ENCODE data around the gene RBBP8NL. TPM values are rescaled to one million over a fixed set of nuclear protein-coding genes. Genes with fewer than 3 reads are reported as not detected.

The RBBP8NL gene, protein sequence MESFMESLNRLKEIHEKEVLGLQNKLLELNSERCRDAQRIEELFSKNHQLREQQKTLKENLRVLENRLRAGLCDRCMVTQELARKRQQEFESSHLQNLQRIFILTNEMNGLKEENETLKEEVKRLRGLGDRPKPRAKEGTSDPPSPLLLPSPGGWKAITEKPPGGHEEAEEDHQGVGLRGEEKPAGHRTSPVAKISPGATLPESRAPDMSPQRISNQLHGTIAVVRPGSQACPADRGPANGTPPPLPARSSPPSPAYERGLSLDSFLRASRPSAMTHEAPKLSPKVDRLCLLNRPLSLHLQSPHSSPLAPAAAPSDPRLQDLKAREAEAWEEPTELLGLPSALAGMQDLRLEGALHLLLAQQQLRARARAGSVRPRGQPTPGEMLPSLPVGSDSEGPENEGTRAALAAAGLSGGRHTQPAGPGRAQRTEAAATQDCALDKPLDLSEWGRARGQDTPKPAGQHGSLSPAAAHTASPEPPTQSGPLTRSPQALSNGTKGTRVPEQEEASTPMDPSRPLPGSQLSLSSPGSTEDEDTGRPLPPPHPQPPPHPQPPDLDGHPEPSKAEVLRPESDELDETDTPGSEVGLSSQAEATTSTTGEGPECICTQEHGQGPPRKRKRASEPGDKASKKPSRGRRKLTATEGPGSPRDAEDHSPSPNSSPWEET
- 6.2 and 6.4 TPM in 2 replicates for total RNA-seq (2022)
- Bru-seq, nascent RNA: percentile 35 among the genes with signal in this experiment
- percentile 34 among the genes with signal in this experiment for BruChase-seq, experiment 1, labeled RNA remaining after a 6-hour chase
- percentile 42 among the genes with signal in this experiment for BruChase-seq, experiment 2, labeled RNA remaining after a 2-hour chase
- long read RNA-seq, partial matches to known transcripts: 1 of 5 reads
- long read RNA-seq, other reads (novel, unspliced or antisense): 2 of 5 reads

DNA sequence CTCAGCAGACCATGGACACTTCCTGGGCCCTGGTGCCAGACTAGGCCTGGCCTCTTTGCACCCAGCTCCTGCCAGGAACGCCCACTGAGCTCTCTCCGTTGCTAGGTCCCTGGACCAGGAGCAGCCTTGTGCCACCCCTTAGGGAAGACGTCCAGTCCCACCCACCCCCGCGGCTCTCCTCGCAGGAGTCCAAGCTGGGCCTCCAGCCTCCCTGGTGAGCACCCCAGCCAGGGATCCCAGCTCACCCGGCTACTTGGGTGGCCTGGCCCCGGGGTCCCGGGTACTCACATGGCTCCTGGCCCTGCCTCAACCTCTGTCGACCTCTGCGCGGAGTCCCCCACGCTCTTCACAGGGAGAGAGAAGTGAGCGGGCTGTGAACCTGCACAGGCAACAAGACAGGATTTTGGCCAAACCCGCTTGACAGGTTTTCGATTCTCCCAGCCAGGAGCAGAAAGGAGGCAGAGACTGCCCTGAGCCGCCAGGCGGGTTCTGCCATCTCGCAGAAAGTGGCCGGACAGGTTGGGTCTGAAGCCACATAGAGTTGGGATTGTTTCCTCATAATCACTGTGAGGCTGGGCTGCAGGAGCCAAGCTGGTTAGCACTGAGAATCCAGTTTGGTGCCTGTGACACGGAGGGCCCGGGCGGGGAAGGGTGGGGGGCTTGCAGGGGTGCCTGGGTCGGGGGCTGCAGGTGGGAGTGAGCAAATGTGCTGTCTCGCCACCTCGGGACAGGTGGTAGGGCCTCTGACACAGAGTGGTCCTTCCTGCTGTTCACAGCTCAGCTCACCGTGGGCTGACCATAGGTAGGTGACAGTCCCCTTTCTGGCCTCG is at the start of gene RBBP8NL:
Gene RBBP8NL (minus strand): TSS at position 368 of the 830 bp plus-strand sequence. CDS start 7,892 bp downstream, outside the sequence.
- TF ChIP-seq, protein P1, sequence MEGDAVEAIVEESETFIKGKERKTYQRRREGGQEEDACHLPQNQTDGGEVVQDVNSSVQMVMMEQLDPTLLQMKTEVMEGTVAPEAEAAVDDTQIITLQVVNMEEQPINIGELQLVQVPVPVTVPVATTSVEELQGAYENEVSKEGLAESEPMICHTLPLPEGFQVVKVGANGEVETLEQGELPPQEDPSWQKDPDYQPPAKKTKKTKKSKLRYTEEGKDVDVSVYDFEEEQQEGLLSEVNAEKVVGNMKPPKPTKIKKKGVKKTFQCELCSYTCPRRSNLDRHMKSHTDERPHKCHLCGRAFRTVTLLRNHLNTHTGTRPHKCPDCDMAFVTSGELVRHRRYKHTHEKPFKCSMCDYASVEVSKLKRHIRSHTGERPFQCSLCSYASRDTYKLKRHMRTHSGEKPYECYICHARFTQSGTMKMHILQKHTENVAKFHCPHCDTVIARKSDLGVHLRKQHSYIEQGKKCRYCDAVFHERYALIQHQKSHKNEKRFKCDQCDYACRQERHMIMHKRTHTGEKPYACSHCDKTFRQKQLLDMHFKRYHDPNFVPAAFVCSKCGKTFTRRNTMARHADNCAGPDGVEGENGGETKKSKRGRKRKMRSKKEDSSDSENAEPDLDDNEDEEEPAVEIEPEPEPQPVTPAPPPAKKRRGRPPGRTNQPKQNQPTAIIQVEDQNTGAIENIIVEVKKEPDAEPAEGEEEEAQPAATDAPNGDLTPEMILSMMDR (IDR thresholded peaks at IDR 0.05; ENCODE audit: unreplicated experiment): peak; percentile 69
- peaks cover 24% of the 10 kb centered on the region for H3K36me3 Mint-ChIP-seq (ENCODE audit: insufficient read depth, unreplicated experiment)
- H3K9me3 Mint-ChIP-seq (ENCODE audit: low read depth, unreplicated experiment): no peaks in the 10 kb centered on the region
- peak within 1 kb of the TSS; percentile 89 for H3K27ac Mint-ChIP-seq (ENCODE audit: unreplicated experiment)
- CTCF ChIA-PET: interaction anchor here (0.5 to 3.0 kb wide), 10 partner anchors 9 to 240 kb away, joined by 3 to 11 read pairs (median 4); no protein-coding TSS in a partner anchor
- H3K4me3 Mint-ChIP-seq (ENCODE audit: low read depth, unreplicated experiment): peak within 1 kb of the TSS; percentile 85
- BruUV-seq (replicated peaks): no TSS peak
- peak; percentile 99 for DNase-seq
- intact Hi-C loops (cut with micrococcal nuclease; ENCODE audit: unreplicated experiment): loop anchor here (2.0 kb wide), 1 partner anchor 69 kb away; no protein-coding TSS in a partner anchor
- peaks cover 44% of the 10 kb centered on the region for H3K4me1 Mint-ChIP-seq (ENCODE audit: low read depth, unreplicated experiment)
- peaks cover 14% of the 10 kb centered on the region for H3K27me3 Mint-ChIP-seq (ENCODE audit: unreplicated experiment)

DNA sequence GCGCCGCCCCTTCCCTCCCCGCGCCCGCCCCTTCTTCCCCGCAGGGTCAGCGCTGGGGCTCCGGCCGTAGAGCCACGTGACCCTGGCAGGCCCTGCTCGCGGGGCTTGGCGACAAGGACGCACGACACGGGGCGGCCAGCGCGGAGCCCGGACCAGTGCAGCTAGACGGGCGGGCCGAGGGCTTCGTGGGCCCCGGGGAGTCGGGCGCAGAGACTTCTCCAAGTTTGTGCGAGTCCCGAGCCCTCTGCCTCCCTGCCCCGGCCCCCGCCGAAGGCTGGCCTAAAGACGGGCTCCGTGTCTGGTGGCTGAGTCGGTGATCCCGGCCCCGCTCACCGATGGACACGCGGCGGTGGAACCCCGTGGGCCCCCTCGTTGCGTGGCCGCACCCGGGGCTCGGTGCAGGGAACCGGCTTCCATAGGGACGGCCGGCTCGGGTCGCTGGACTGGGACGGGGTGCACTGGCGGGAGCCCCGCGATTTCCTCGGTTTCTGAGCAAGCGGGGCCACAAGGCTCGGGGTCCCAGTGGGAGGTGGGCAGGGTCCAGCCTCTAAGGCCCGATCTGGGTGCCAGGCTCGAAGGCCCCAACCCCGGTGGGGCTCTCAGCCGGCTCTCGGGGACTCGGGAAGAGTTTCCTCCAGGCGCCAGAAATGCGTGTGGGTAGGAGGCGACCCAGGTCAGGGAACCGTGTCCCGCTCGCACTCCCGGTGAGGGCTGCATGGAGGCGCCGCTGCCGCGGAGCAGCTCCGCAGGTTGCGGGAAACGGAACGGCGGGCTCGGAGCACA is 48.9 kb upstream of the RBBP8NL start:
- peak; percentile 45 for DNase-seq
- TF ChIP-seq, protein P1 (IDR thresholded peaks at IDR 0.05; ENCODE audit: unreplicated experiment): no peak
- Mint-ChIP-seq H3K27ac (ENCODE audit: unreplicated experiment) (no peak overlapping the region), H3K36me3 (ENCODE audit: insufficient read depth, unreplicated experiment) (no peaks in the 10 kb centered on the region), H3K27me3 (ENCODE audit: unreplicated experiment) (peaks cover 68% of the 10 kb centered on the region), H3K4me1 (ENCODE audit: low read depth, unreplicated experiment) (peaks cover 20% of the 10 kb centered on the region), H3K9me3 (ENCODE audit: low read depth, unreplicated experiment) (no peaks in the 10 kb centered on the region), H3K4me3 (ENCODE audit: low read depth, unreplicated experiment) (peak overlapping the region; percentile 29)
- BruUV-seq (replicated peaks): no TSS peak
- CTCF ChIA-PET: no interaction called here
- intact Hi-C loops (cut with micrococcal nuclease; ENCODE audit: unreplicated experiment): no loop called here

DNA sequence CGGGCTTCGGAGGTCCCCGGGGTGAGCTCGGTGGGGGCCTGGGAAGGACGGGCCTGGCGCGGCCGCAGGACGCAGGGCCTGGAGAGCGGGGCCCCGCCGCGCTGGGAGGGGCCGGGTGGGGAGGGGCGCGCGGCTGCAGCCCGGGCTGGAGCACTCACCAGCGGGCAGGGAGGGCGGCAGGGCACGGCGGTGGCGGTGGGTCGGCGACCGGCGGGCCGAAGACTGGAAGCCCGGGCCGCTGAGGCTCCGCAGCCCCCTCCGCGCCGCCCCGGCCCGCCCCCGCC is 48.4 kb upstream of the RBBP8NL start, which contains the start of gene GATA5:
Gene GATA5 (minus strand): TSS at position 224 of the 284 bp plus-strand sequence. CDS start 474 bp downstream, outside the sequence.
- peaks cover 20% of the 10 kb centered on the region for H3K4me1 Mint-ChIP-seq (ENCODE audit: low read depth, unreplicated experiment)
- CTCF ChIA-PET: no interaction called here
- peaks cover 4% of the 10 kb centered on the region for H3K36me3 Mint-ChIP-seq (ENCODE audit: insufficient read depth, unreplicated experiment)
- H3K4me3 Mint-ChIP-seq (ENCODE audit: low read depth, unreplicated experiment): peak within 1 kb of the TSS; percentile 29
- peaks cover 69% of the 10 kb centered on the region for H3K27me3 Mint-ChIP-seq (ENCODE audit: unreplicated experiment)
- H3K9me3 Mint-ChIP-seq (ENCODE audit: low read depth, unreplicated experiment): no peaks in the 10 kb centered on the region
- DNase-seq: no peak
- H3K27ac Mint-ChIP-seq (ENCODE audit: unreplicated experiment): peak within 1 kb of the TSS; percentile 62
- intact Hi-C loops (cut with micrococcal nuclease; ENCODE audit: unreplicated experiment): no loop called here
- TF ChIP-seq, protein P1 (IDR thresholded peaks at IDR 0.05; ENCODE audit: unreplicated experiment): no peak
- BruUV-seq (replicated peaks): no TSS peak

Measured in Calu3 (cell line).